GM20431 (cell line): ENCODE data around the gene CELF5.
"Not testable (repeated sequence)": the region's sequence is repeated elsewhere in the genome, so short reads cannot be mapped to it uniquely, and the experiment has no call there.

Experiments used
- in situ Hi-C: fragments of 300-500 bp; cut with MseI, MboI; formaldehyde crosslinking; loops from one replicate; pipeline ENCODE4 v1.15.0; 2020; ENCODE audit warnings: low sequenced_read_pairs; ENCODE audit not compliant: unreplicated experiment

The CELF5 gene

GRCh38 chr19:3204646-3205275 lies 19.7 kb upstream of the CELF5 start:
- in situ Hi-C loops, result no loop called here

GRCh38 chr19:3206216-3206953 lies 18.1 kb upstream of the CELF5 start:
- in situ Hi-C loops, result no loop called here

- in situ Hi-C loops, result no loop called here
Measured at GRCh38 chr19:3207461-3208242, 16.8 kb upstream of the CELF5 start.

GRCh38 chr19:3208317-3209207 lies 15.9 kb upstream of the CELF5 start:
- in situ Hi-C loops, result no loop called here

GRCh38 chr19:3210347-3211017 lies 14.0 kb upstream of the CELF5 start:
- in situ Hi-C loops, result no loop called here

- in situ Hi-C loops, result no loop called here
Measured at GRCh38 chr19:3211191-3211590, 13.3 kb upstream of the CELF5 start.

- in situ Hi-C loops, result no loop called here
Measured at GRCh38 chr19:3213159-3213558, 11.3 kb upstream of the CELF5 start.

- in situ Hi-C loops, result no loop called here
Measured at GRCh38 chr19:3216874-3217273, 7.6 kb upstream of the CELF5 start.

GRCh38 chr19:3220576-3220975 lies 3.9 kb upstream of the CELF5 start:
- in situ Hi-C loops, result no loop called here

GRCh38 chr19:3221576-3221975 lies 2.9 kb upstream of the CELF5 start:
- in situ Hi-C loops, result not testable (repeated sequence)

- in situ Hi-C loops, result no loop called here
Measured at GRCh38 chr19:3222709-3223108, 1.8 kb upstream of the CELF5 start.

GRCh38 chr19:3225169-3225485 lies 666 bp downstream of the CELF5 start:
- in situ Hi-C loops, result no loop called here

- in situ Hi-C loops, result no loop called here
Measured at GRCh38 chr19:3225677-3226093, 1.2 kb downstream of the CELF5 start.

GRCh38 chr19:3227054-3227626 lies 2.7 kb downstream of the CELF5 start:
- in situ Hi-C loops, result no loop called here

GRCh38 chr19:3229346-3229743 lies 4.9 kb downstream of the CELF5 start:
- in situ Hi-C loops, result no loop called here

- in situ Hi-C loops, result no loop called here
Measured at GRCh38 chr19:3229888-3230496, 5.5 kb downstream of the CELF5 start.

- in situ Hi-C loops, result no loop called here
Measured at GRCh38 chr19:3231288-3231687, 6.8 kb downstream of the CELF5 start.

GRCh38 chr19:3233116-3233515 lies 8.7 kb downstream of the CELF5 start:
- in situ Hi-C loops, result no loop called here

- in situ Hi-C loops, result no loop called here
Measured at GRCh38 chr19:3233831-3234230, 9.4 kb downstream of the CELF5 start.
